ENCODE measurements around the gene PLD1.

DNA sequence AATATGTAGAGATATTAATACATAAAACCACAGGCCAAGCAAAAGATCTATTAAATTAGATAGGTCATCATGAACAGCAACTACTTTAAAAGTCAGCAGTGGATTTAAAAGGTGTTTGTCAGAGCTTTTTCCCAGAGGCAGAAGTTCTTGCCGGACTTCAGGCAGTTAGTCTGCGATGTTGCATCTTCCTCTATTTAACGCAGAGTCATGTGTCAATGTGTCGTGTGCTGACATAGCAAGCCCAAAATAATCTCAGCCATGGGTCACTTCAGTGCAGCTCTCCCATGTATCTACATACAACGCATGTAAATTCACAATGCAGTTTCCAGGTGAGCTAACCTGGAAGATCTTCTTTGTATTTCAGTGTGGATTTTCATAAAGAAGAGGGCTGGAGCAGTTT is 24.8 kb upstream of the PLD1 start:
- no peak for TF ChIP-seq ZFP41 (tag by site-specific recombination; IDR thresholded peaks at IDR 0.05; ENCODE audit: borderline replicate concordance)
- TF ChIP-seq, protein P1, sequence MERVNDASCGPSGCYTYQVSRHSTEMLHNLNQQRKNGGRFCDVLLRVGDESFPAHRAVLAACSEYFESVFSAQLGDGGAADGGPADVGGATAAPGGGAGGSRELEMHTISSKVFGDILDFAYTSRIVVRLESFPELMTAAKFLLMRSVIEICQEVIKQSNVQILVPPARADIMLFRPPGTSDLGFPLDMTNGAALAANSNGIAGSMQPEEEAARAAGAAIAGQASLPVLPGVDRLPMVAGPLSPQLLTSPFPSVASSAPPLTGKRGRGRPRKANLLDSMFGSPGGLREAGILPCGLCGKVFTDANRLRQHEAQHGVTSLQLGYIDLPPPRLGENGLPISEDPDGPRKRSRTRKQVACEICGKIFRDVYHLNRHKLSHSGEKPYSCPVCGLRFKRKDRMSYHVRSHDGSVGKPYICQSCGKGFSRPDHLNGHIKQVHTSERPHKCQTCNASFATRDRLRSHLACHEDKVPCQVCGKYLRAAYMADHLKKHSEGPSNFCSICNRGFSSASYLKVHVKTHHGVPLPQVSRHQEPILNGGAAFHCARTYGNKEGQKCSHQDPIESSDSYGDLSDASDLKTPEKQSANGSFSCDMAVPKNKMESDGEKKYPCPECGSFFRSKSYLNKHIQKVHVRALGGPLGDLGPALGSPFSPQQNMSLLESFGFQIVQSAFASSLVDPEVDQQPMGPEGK (tag by site-specific recombination; IDR thresholded peaks at IDR 0.05), result no peak
- TF ChIP-seq, protein P2, sequence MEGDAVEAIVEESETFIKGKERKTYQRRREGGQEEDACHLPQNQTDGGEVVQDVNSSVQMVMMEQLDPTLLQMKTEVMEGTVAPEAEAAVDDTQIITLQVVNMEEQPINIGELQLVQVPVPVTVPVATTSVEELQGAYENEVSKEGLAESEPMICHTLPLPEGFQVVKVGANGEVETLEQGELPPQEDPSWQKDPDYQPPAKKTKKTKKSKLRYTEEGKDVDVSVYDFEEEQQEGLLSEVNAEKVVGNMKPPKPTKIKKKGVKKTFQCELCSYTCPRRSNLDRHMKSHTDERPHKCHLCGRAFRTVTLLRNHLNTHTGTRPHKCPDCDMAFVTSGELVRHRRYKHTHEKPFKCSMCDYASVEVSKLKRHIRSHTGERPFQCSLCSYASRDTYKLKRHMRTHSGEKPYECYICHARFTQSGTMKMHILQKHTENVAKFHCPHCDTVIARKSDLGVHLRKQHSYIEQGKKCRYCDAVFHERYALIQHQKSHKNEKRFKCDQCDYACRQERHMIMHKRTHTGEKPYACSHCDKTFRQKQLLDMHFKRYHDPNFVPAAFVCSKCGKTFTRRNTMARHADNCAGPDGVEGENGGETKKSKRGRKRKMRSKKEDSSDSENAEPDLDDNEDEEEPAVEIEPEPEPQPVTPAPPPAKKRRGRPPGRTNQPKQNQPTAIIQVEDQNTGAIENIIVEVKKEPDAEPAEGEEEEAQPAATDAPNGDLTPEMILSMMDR (tag by site-specific recombination; IDR thresholded peaks at IDR 0.05), result no peak
- no peak for TF ChIP-seq SCRT2 (tag by site-specific recombination; IDR thresholded peaks at IDR 0.05)
- no peak for TF ChIP-seq ZNF138 (tag by site-specific recombination; IDR thresholded peaks at IDR 0.05; ENCODE audit: borderline replicate concordance)
- no peak for TF ChIP-seq ZNF561 (tag by site-specific recombination; IDR thresholded peaks at IDR 0.05; ENCODE audit: borderline replicate concordance)
- TF ChIP-seq ZBTB8A (tag by site-specific recombination; IDR thresholded peaks at IDR 0.05), result no peak
- no peak for TF ChIP-seq ZNF274 (IDR thresholded peaks at IDR 0.05; ENCODE audit: low read length)
- no peak for TF ChIP-seq ZNF274 (tag by site-specific recombination; IDR thresholded peaks at IDR 0.05; ENCODE audit: borderline replicate concordance)
- TF ChIP-seq, protein P3, sequence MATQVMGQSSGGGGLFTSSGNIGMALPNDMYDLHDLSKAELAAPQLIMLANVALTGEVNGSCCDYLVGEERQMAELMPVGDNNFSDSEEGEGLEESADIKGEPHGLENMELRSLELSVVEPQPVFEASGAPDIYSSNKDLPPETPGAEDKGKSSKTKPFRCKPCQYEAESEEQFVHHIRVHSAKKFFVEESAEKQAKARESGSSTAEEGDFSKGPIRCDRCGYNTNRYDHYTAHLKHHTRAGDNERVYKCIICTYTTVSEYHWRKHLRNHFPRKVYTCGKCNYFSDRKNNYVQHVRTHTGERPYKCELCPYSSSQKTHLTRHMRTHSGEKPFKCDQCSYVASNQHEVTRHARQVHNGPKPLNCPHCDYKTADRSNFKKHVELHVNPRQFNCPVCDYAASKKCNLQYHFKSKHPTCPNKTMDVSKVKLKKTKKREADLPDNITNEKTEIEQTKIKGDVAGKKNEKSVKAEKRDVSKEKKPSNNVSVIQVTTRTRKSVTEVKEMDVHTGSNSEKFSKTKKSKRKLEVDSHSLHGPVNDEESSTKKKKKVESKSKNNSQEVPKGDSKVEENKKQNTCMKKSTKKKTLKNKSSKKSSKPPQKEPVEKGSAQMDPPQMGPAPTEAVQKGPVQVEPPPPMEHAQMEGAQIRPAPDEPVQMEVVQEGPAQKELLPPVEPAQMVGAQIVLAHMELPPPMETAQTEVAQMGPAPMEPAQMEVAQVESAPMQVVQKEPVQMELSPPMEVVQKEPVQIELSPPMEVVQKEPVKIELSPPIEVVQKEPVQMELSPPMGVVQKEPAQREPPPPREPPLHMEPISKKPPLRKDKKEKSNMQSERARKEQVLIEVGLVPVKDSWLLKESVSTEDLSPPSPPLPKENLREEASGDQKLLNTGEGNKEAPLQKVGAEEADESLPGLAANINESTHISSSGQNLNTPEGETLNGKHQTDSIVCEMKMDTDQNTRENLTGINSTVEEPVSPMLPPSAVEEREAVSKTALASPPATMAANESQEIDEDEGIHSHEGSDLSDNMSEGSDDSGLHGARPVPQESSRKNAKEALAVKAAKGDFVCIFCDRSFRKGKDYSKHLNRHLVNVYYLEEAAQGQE (tag by site-specific recombination; IDR thresholded peaks at IDR 0.05), result no peak
- TF ChIP-seq GLIS2 (tag by site-specific recombination; IDR thresholded peaks at IDR 0.05), result no peak
- no peak for TF ChIP-seq ZNF76 (tag by site-specific recombination; IDR thresholded peaks at IDR 0.05; ENCODE audit: borderline replicate concordance, low read depth)

Data from HEK293 (cell line).